HG02642 (cell line): ENCODE data around the gene PTPN9.
"Not testable (repeated sequence)": the region's sequence is repeated elsewhere in the genome, so short reads cannot be mapped to it uniquely, and the experiment has no call there.

ENCODE experiments used
- ATAC-seq: cut with Tn5 transposase; IDR thresholded peaks from one replicate; pipeline ENCODE4 v1.9.1; 2021; ENCODE audit warnings: mild to moderate bottlenecking; ENCODE audit not compliant: unreplicated experiment, poor library complexity

PTPN9 gene

GRCh38 chr15:75533945-75534344, 45.2 kb downstream of the PTPN9 start:
- ATAC-seq, result no peak

- ATAC-seq, result no peak
Measured at GRCh38 chr15:75532413-75533250, 46.5 kb downstream of the PTPN9 start.

DNA sequence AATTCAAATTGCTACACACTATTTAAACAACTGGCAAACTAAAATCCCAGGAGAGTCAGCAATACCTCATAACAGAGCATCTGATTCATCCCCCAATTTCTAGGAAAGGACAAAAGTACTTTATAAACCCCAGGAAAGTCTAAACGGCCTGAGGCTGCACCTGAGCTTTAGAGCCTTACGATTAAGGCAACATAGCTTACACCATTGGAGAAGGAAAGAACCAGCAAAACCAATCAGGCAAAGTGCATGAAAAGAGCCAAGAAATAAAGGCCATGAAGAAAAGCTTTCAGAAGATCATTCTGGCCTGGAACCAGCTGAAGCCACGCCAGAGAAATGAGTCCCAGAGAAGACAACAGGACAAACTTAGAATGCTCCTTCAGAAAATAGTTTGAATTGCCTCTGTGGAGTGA, 48.1 kb downstream of the PTPN9 start:
- ATAC-seq, result no peak

DNA sequence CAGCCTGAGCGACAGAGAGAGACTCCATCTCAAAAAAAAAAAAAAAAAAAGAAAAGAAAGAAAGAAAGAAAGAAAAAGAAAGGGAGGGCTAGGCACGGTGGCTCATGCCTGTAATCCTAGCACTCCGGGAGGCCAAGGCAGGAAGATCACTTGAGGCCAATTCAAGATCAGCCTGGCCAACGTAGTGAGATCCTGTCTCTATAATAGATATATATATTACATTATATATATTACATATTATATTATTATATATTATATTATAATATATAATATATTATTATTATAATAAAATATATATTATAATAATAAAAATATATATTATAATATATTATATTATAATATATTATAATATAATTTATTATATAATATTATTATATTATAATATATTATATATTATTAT, 48.9 kb downstream of the PTPN9 start:
- no peak for ATAC-seq

DNA sequence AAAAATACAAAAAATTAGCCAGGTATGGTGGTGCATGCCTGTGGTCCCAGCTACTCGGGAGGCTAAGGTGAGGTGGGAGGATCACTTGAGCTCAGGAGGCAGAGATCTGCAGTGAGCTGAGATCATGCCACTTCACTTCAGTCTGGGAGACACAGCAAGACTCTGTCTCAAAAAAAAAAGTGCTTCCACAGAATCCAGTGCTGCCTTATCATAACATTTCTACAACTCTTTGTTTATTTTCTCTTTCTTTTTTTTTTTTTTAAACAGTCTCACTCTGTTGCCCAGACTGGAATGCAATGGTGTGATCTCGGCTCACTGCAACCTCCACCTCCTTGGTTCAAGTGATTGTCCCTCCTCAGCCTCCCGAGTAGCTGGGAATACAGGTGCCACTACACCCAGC, 53.4 kb downstream of the PTPN9 start:
- ATAC-seq, result not testable (repeated sequence)

GRCh38 chr15:75523011-75523410, 56.1 kb downstream of the PTPN9 start:
- ATAC-seq, result no peak

DNA sequence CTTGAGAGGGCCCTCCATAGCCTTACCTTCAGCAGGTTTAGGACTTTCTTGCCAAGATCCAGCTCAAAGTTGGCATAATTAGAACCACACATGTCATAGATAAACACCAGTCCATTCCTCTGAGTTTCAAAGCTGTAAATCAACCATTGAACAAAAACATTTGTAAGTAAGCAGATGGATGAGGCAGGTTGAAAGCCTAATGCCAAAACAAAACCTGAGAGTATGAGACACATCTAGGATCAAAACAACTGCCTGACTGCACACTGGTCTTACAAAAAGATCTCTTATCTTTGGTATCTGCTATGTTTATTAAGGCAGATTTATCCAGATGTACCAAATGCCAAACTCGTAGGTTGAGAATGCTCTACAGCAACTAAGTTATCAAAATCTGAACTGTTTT, 61.9 kb downstream of the PTPN9 start:
- ATAC-seq, result no peak

GRCh38 chr15:75508840-75509532, 70.1 kb downstream of the PTPN9 start:
- ATAC-seq, result no peak

DNA sequence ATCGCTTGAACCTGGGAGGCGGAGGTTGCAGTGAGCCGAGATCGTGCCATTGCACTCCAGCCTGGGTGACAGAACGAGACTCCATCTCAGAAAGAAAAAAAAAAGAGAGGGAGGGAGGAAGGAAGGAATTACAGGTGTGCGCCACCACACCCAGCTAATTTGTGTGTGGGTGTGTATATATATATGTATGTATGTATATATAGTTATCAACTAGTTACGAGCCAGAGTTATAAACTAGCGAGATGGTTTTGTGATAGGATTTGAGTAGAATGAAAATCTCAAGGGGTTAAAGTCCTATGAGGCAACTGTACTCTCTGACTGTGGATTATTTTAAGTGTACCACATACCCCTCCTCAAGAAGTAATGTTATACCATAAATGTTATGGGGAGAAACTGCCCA, 76.8 kb downstream of the PTPN9 start:
- ATAC-seq, result no peak

GRCh38 chr15:75493732-75494131, 85.4 kb downstream of the PTPN9 start:
- ATAC-seq, result no peak

DNA sequence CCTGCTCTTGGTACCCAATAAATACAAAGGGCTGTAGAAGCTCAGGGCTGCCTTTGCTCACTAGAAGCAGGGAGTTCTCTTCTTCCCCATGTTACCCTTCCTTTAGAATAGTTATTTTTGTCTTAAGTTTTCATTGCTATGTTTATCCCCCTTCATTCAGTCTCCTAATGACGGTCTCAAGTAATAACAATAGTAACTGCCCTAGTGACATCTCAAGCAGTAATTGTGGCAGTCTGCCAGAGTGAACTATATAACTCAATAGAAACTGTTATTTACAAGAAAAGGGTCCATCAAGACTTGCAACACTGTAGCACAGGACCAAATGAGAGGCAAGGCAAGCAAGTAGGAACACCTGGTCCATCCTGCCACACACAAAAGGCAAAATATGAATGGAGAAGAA, 95.2 kb downstream of the PTPN9 start:
- no peak for ATAC-seq

DNA sequence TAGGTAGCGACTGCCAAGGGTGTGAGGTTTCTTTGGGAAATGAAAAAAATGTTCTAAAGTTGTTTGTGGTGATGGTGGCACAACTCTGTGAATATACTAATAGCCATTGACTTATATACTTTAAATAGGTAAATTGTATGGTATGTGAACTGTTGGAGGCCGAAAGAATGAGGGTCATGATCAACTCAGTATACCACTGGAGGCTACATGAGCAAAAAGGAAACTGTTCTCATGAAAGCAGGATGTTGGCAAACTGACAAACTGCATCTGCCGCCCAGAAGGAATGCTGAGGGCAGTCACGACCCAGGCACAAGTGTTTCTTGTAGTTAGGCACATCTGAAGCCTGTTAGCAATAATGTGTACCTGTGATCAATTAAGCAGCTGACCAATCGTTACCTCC, 95.6 kb downstream of the PTPN9 start:
- ATAC-seq, result not testable (repeated sequence)

GRCh38 chr15:75483106-75483505, 96.0 kb downstream of the PTPN9 start:
- ATAC-seq, result no peak

DNA sequence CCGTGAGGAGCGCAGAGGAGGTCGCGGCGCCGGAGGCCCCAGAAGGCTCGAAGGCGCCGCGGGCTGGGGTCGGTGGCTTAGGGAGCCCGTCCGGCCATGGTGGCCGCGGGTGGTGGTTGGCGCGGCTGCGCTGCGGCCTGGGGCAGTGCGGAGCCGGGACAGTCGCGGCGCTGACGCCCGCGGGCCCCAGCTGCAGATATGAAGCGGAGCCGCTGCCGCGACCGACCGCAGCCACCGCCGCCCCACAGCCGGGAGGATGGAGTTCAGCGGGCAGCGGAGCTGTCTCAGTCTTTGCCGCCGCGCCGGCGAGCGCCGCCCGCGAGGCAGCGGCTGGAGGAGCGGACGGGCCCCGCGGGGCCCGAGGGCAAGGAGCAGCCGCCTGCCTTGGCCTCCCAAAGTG, 98.7 kb downstream of the PTPN9 start:
- ATAC-seq, result not testable (repeated sequence)

GRCh38 chr15:75479670-75480069, 99.4 kb downstream of the PTPN9 start:
- no peak for ATAC-seq

- ATAC-seq, result not testable (repeated sequence)
Measured at GRCh38 chr15:75477094-75477493, 102.0 kb downstream of the PTPN9 start.

GRCh38 chr15:75468913-75469598, 110.1 kb downstream of the PTPN9 start:
- ATAC-seq, result no peak

DNA sequence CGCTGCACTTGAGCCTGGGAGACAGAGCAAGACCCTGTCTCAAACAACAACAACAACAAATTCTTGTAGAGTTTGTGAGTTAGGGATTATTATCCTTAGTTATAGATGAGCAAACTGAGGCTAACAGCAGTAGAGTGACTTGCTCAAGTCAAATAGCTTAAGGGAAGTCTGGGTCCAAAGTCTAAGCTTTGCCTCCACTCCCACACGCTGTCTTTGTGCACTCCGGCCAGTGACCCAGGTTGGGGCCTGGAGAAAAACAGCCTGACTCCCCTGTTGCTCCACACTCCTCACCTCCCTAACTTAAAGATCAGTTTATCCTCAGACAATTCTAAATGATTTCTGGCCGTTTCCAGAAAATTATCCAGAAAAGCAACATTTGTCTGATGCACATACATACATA, 118.5 kb downstream of the PTPN9 start:
- ATAC-seq, result no peak

DNA sequence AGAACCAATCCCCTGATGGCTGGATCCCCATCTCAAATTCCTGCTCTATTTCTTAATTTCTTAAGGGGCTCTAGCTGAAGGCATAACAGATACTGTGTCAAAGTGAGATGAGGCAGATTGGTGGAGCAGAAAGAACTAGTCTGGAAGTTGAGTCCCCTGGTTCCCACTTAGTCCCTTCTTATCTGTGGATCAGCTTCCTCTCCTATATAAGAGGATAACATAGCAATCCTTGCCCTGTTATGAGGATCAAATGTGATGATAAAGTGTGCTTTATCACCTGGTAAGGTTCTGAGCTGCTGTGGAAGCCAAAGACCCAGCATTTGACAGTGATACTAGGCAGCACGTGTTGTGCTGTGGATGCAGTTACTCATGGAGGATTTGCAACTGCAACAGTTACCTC, 119.5 kb downstream of the PTPN9 start:
- no peak for ATAC-seq

DNA sequence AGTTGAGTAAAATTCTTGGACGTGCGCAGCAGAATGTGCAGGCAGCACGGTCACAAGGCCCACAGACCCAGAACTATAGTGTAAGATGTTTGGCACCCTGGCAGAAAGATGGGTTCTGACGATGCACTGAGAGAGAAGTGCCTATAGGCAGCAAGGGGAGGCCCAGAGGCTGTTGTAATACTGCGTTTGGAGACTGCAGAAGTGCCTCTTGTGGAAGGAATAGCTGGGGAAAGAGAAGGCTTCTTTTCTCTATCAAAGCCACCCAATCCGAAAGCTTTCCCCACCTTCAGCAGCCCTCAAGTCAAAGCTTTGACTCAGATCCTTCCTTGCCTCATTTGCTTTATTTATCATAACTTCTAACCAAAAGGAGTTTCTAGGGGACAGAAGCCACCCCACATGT, 122.4 kb downstream of the PTPN9 start:
- no peak for ATAC-seq

DNA sequence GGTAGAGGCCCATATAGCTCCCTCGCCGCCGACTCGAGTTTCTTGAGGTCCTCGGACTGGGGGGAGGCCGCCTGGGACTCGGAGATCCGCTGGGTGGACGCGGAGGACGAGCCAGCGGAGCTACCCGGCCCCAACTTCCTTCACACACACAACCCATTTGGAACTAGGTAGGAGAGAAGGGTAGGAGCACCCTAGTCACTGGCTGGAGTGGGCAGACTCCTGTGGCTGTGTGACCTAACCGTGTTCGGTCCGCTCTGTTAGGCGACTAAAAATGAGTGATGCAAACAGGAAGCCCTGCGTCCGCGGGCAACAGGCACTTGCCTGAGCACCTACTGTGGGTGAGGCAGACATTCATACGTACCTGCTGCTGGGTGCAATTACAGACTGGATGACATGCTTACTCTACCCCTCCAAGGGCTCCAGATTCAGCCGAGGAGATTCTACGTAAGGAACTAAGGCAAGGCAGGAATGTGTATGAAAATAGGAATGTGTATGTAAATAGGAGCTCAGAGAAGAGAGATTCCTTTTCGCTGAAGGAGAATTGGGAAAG, 123.1 kb downstream of the PTPN9 start:
- ATAC-seq, result no peak
